Activated gamma-delta T cell treated with Interleukin-2 at 50 U/mL for 16 hours (primary cell): Measurements from ENCODE around the gene WDR49.
A peak's percentile ranks its signal among the peaks of the same experiment; 100 is the strongest.
"Not testable (repeated sequence)": the region's sequence is repeated elsewhere in the genome, so short reads cannot be mapped to it uniquely, and the experiment has no call there.

Experiments used
- DNase-seq: peaks from one replicate; pipeline ENCODE4 v3.0.0-alpha.2; 2020

WDR49 gene

GRCh38 chr3:167653760-167654159, at the start of gene WDR49:
WDR49 (minus strand) TSS chr3:167653942; CDS start chr3:167653425, 517 bp downstream.
- DNase-seq = no peak

DNA sequence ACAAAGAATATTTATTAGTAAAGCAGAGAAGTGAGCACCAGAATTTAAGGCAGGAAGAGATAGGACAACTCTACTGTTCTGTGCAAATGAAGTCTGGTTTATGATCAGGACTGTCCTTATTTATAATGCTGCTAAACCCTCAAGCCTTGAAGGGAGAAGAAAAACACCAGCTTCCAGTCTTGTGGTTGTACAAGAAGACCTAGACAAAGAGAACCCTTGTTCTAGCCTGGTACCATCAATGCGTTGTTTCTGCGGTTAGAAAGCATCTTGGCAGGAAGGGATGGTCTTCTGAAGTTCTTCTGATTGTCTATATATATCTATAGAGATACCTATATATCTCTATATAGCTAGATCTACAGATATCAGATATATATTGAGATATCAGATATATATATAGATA, 47.2 kb upstream of the WDR49 start:
- DNase-seq = no peak

DNA sequence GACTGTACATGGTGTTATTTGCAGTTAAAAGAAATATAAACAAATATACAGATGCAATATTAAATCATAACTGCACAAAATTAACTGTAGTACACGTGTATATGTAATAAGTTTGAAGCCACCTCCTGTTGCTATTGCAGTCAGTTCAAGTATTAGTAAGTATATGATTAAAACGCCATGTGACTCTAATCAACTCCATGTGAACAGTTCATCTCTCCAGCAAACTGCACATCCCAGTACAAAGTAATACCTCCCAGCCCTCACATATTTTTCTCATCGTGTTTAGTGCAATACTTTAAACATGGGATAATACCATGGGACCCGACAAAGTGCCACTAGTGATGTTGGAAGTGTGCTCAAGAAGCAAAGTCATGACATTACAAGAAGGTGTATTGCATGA, 46.3 kb upstream of the WDR49 start:
- no peak for DNase-seq

DNA sequence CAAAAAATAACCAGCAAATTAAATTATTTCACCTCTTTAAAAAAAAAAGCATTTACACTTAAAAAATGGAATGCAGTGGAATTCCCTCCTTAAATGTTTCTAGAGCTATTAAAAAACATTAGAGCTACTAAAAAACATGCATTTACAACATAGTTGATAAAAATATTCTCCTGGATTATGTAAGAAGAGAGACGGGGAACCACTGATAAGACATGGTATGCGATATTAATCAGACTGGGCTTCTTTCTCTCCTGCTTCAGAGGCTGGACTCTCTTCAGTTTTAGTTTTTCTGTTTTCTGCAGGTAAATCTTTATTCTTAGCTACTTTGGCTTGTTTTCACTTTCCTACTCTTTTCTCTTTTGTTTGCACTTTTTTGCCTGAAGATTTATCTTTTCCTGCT, 40.4 kb upstream of the WDR49 start:
- no peak for DNase-seq

- DNase-seq = peak; percentile 5
These were observed 37.6 kb upstream of the WDR49 start for GRCh38 chr3:167691366-167691765.

GRCh38 chr3:167684388-167684993, 30.7 kb upstream of the WDR49 start:
- DNase-seq = peak; percentile 56

DNA sequence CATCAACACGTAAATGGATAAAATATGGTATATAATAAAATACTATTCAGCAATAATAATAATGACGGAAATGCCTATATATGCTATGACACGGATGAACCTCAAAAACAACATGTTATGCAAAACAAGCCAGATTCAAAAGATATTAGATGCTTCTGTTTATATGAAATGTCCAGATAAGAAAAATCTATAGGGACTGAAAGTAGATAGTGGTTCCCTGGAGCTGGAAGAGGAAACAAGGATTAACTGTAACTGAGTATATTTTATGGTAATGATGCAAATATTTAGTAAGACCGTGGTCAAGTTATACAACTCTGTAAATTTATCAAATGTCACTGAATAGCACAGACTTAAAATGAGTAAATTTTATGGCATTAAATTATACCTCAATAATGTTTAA, 25.8 kb upstream of the WDR49 start:
- DNase-seq = no peak

DNA sequence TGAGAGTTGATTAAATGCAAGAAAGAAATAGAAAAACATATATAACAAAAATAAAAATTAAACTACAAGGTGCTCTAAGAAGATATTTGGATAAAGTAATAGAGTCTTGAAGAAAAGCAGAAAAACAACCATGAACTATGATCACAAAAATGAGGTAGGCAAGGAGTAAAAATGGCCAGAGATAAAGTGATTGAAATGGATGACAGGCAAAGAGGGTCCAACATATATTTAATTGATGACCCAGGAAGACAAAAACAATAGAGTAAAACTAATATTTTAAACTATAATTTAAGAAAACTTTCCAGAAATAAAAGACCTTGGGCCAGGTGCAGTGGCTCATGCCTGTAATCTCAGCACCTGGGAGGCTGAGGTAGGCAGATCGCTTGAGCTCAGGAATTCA, 22.1 kb upstream of the WDR49 start:
- no peak for DNase-seq

DNA sequence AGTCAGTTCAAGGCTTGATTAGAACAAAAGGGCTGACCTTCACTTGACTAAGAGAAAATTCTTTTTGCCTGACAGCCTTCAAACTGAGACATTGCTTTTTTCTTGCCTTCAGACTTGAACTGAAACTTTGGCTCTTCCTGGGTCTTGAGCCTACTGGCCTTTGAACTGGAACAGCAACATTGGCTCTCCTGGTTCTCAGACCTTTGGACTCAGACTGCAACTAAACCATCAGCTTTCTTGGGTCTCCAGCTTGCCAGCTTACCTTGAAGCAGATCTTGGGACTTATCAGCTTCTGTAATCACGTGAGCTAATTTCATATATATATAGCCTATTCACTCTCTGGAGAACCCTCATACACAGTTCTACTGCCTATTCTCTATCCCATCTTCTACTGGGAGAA, 19.5 kb upstream of the WDR49 start:
- no peak for DNase-seq

GRCh38 chr3:167671878-167672427, 18.2 kb upstream of the WDR49 start:
- DNase-seq = no peak

GRCh38 chr3:167669699-167670098, 16.0 kb upstream of the WDR49 start:
- DNase-seq = no peak

DNA sequence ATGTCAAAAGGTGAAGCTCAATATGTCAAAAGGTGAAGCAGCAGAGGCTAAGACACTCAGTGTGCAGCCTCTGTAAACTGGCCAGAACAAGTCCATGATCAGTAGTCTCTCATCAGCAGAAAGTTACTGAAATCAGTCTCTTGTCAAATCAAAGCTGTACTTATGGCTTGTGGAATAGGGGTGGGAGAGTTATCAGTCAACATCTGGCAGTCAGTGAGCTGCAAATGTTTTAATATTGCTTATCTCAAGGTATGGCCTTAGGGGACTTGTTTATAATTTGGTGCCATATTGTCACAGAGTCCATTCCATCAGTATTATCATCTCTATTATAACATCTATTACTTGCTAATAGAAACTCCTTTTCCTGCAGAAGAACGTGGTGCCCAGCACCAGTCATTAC, 14.9 kb upstream of the WDR49 start:
- DNase-seq = no peak

DNA sequence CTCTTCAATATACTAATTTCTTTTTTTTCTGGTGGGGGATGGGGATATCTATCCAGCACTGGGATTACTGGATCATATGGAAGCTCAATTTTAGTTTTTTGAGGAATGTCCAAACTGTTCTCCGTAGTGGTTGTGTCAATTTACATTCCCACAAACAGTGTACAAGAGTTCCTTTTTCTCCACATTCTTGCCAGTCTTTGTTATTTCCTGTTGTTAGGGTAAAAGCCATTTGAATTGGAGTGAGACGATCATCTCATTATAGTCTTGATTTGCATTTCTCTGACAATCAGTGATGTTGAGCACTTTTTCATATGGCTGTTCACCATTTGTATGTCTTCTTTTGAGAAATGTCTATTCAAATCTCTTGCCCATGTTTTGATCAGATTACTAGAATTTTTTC, 12.8 kb upstream of the WDR49 start:
- DNase-seq = no peak

GRCh38 chr3:167662919-167663400, 9.2 kb upstream of the WDR49 start:
- no peak for DNase-seq

GRCh38 chr3:167657684-167658225, 4.0 kb upstream of the WDR49 start:
- DNase-seq = no peak

DNA sequence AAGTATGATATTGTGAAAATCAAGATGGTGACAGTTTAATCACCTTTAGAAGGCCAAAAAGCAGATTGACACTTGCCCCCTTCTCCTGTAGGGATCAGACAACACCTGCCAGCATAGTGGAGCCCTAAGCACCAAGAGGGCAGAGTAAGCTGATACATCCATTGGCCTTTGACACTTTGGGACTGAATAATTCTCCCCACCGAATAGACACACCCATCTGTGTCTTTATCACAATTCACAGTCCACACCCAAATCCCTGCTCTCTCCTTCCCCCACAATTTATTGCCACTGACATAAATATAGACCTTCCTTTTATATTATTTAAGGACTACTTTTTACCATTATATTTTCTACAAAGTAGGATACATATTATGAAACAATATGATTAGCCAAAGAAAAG, 3.1 kb upstream of the WDR49 start:
- DNase-seq = no peak

DNA sequence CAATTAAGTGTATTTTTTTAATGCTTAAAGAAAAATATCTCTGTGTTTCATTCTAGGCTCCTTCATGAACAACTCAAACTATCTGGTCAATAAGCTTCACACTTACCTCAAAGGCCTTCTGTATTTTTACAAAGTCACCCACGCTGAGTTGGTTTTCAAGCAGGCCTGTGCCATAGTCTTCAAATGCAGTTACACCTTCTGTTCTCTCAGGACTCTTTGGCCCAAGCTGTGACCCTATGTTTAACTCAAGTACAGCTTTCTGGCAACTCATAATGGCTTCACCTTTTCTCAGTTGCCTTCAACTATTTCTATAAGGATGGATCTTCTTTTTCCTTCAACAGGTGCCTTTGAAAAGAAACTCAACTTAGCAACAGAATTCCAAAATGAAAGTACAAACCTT, 587 bp downstream of the WDR49 start:
- DNase-seq = no peak

- DNase-seq = no peak
These were observed 1.9 kb downstream of the WDR49 start for GRCh38 chr3:167651826-167652225.

GRCh38 chr3:167650459-167650858, 3.3 kb downstream of the WDR49 start:
- DNase-seq = no peak

DNA sequence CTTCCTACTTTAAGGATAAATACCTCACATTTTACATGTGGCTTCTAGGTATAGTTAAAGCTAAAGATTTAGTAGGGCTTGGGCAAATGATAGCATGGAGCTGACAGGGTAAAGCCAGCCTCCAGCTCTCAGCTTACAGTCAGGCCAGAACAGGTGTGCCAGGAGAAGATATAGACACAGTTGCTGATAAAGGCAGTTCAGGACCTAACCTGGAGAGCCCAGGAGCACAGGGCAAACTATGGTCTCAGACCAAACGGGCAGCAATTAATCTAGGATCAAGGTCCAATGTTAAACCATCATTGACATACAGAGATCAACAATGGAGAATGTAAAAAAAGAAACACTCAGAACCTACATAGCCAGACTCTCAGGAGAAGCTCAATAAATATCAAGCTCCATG, 4.0 kb downstream of the WDR49 start:
- DNase-seq = no peak

DNA sequence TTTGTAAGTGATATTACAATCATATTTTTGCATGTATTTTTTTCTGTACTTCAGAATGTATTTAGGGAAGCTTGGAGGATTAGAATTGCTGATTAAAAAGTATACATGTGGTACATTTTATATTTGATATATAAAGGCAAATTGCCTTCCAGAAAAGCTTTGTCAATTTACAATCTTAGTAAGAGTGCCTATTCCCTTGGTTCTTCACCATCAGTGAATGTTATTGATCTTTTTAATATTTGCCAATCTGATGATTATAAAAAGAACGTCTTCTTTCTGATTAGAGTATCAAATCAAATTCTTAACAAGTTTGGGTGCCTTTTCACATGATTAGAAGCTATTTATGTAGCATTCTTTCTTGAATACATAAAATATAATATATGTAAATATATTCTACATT, 9.1 kb downstream of the WDR49 start:
- no peak for DNase-seq

DNA sequence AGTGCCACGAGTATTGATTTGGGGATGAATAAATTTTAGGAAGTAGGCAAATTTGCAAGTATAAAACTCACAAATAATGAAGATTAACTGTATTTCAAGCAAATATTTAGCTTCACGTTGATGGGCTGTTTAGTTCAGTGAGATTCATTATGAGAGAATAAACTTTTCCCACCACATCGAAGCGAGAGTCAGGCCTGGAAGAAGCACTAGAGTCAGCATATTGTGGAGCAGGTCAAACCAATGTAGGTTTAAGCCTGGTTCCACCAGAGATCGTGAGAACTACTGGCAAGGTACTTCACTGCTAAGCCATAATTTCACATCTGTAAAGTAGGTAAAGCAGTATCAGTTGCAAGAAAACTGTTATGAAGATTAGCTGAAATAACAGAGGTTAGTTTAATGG, 22.3 kb downstream of the WDR49 start:
- DNase-seq = no peak

- DNase-seq = no peak
These were observed 27.3 kb downstream of the WDR49 start for GRCh38 chr3:167626490-167626889.

DNA sequence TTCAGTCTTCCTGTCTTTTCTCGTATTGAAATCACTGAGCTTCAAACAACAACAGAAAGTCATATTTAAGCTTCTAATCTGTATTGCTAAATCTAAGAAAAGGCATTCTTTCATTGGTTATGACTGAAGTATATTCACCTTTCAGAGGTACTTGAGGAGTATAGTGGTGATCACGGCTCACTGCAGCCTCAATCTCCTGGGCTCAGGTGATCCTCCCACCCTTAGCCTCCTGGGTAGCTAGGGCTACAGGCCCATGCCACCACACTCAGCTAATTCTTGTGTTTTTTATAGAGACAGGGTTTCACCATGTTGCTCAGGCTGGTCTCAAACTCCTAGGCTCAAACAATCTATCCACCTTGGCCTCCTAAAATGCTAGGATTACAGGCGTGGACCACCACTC, 38.7 kb downstream of the WDR49 start:
- DNase-seq = no peak

DNA sequence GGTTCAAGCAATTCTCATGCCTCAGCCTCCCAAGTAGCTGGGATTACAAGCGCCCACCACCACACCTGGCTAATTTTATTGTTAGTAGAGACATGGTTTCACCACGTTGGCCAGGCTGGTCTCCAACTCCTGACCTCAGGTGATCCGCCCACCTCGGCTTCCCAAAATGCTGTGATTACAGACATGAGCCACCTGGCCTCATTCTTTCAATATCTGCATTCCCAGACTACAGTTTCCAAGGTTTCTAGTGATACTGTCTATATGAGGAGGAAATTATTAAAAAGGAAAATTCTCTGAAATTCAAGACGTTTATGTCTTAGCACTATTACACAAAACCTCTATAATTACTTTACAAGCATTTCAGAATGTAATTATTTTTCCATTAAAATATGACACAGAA, 39.5 kb downstream of the WDR49 start:
- DNase-seq = not testable (repeated sequence)
